PC-9 (cell line): ENCODE data around the gene CNTN4.

Source experiments
- EZH2 ChIP-seq: fragments of 200-600 bp; sonication (generic); IDR thresholded peaks from 2 replicates; pipeline ENCODE4 v1.8.0; 2017; ENCODE audit warnings: antibody characterized with exemption, low read depth
- TF ChIP-seq, protein P1 (sequence below): fragments of 200-600 bp; sonication (generic); conservative IDR thresholded peaks from 2 replicates; pipeline ENCODE4 v1.6.1; 2017; ENCODE audit warnings: mixed run types, antibody characterized with exemption, mild to moderate bottlenecking, moderate library complexity

DNA sequence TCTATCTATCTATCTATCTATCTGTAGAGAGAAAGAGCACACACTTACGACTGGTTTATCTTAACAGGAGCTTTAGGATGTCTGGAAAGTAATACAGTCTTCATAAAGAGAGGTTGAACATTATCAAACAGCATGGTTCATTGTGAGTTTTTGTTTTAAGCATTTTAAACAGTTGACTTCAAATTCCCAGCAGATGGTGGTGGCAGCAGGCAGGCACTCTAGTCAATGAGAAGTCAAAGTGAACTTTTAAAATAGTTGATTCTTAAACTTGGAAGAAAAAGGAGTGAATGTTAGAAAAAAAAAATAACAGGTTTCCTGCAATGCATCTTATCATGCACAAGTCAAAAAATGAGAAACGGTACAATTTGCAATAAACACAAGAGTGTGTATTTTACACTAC lies 578.8 kb downstream of the CNTN4 start:
- TF ChIP-seq, protein P1, sequence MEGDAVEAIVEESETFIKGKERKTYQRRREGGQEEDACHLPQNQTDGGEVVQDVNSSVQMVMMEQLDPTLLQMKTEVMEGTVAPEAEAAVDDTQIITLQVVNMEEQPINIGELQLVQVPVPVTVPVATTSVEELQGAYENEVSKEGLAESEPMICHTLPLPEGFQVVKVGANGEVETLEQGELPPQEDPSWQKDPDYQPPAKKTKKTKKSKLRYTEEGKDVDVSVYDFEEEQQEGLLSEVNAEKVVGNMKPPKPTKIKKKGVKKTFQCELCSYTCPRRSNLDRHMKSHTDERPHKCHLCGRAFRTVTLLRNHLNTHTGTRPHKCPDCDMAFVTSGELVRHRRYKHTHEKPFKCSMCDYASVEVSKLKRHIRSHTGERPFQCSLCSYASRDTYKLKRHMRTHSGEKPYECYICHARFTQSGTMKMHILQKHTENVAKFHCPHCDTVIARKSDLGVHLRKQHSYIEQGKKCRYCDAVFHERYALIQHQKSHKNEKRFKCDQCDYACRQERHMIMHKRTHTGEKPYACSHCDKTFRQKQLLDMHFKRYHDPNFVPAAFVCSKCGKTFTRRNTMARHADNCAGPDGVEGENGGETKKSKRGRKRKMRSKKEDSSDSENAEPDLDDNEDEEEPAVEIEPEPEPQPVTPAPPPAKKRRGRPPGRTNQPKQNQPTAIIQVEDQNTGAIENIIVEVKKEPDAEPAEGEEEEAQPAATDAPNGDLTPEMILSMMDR: no peak
- TF ChIP-seq EZH2: no peak
